Smooth muscle cell (in vitro differentiated cells): ENCODE data around the gene TET2. TPM values are rescaled to one million over a fixed set of nuclear protein-coding genes. Genes with fewer than 3 reads are reported as not detected.
A peak's percentile ranks its signal among the peaks of the same experiment; 100 is the strongest.

Experiments
- DNase-seq: peaks from one replicate; lab custom pipeline; 2025; ENCODE audit not compliant: unreplicated experiment; lab: John Stamatoyannopoulos, UW
- H2AFZ ChIP-seq: fragments of 200-600 bp; sonication (generic); 2 replicates; pipeline ENCODE4 v1.6.0; 2016; ENCODE audit warnings: antibody characterized with exemption, low read depth, mild to moderate bottlenecking
- H3F3A ChIP-seq: fragments of 200-600 bp; sonication (generic); 2 replicates; pipeline ENCODE4 v1.6.0; 2017; ENCODE audit warnings: antibody characterized with exemption, low read depth
- H3K27ac ChIP-seq: fragments of 200-600 bp; sonication (generic); 2 replicates; pipeline ENCODE4 v1.5.1; 2016; ENCODE audit warnings: low read depth, mild to moderate bottlenecking
- H3K27me3 ChIP-seq: fragments of 200-600 bp; sonication (generic); 2 replicates; pipeline ENCODE4 v1.6.1; 2016; ENCODE audit warnings: low read depth, mild to moderate bottlenecking
- H3K36me3 ChIP-seq: fragments of 200-600 bp; sonication (generic); 2 replicates; pipeline ENCODE4 v1.5.1; 2016; ENCODE audit warnings: low read depth
- H3K4me1 ChIP-seq: fragments of 200-600 bp; sonication (generic); 2 replicates; pipeline ENCODE4 v1.5.1; 2016; ENCODE audit warnings: low read depth
- H3K4me2 ChIP-seq: fragments of 200-600 bp; sonication (generic); 2 replicates; pipeline ENCODE4 v1.6.0; 2016; ENCODE audit warnings: mild to moderate bottlenecking
- H3K4me3 ChIP-seq: fragments of 200-600 bp; sonication (generic); 2 replicates; pipeline ENCODE4 v1.5.1; 2016; ENCODE audit warnings: mild to moderate bottlenecking
- H3K79me2 ChIP-seq: fragments of 200-600 bp; sonication (generic); 2 replicates; pipeline ENCODE4 v1.6.0; 2016; ENCODE audit warnings: low read depth, mild to moderate bottlenecking
- H3K9ac ChIP-seq: fragments of 200-600 bp; sonication (generic); 2 replicates; pipeline ENCODE4 v1.6.0; 2016; ENCODE audit warnings: low read depth
- H3K9me3 ChIP-seq: fragments of 200-600 bp; sonication (generic); replicated peaks from 2 replicates; pipeline ENCODE4 v1.5.1; 2016; ENCODE audit warnings: low read depth
- H4K20me1 ChIP-seq: fragments of 200-600 bp; sonication (generic); 2 replicates; pipeline ENCODE4 v1.6.0; 2016; ENCODE audit warnings: low read depth
- CTCF ChIP-seq: fragments of 200-600 bp; sonication (generic); IDR thresholded peaks from 2 replicates; pipeline ENCODE4 v1.5.1; 2017; ENCODE audit warnings: borderline replicate concordance, mild to moderate bottlenecking, antibody characterized with exemption; ENCODE audit not compliant: insufficient read depth, poor library complexity, severe bottlenecking
- WGBS: methylation state at CpG from one replicate; pipeline ENCODE4 v1.1.7; 2016; ENCODE audit warnings: low lambda C conversion rate; 5-methylcytosine and 5-hydroxymethylcytosine counted together
- polyA plus RNA-seq: library from polyadenylated mRNA; unstranded; fragments of >200 nt; fragmentation: Nextera tagmentation; extraction: Ambion mirVana; gene quantifications from 2 replicates; pipeline ENCODE4 v1.2.1, GENCODE V29; 2016
- total RNA-seq: library from RNA; depleted of rRNA; stranded (reverse); fragments of >200 nt; gene quantifications from 2 replicates; pipeline ENCODE4 v1.2.3, GENCODE V29; 2014

The TET2 gene
- total and polyA plus RNA-seq, 2 experiments from 2014 or later: 2.7 to 20.5 TPM

- H3K4me1 ChIP-seq: peaks cover 4% of the 10 kb centered on the region
- H3K9ac ChIP-seq: no peak overlapping the region
- H3F3A ChIP-seq: no peaks in the 10 kb centered on the region
- peaks cover 60% of the 10 kb centered on the region for H4K20me1 ChIP-seq
- DNase-seq: no peak
- no peaks in the 10 kb centered on the region for H3K27me3 ChIP-seq
- H3K36me3 ChIP-seq: no peaks in the 10 kb centered on the region
- no peaks in the 10 kb centered on the region for H3K9me3 ChIP-seq
- H3K4me2 ChIP-seq: no peak overlapping the region
- 82% methylated on average over 1 of the region's 1 CpG for WGBS
- no peak overlapping the region for H2AFZ ChIP-seq
- no peaks in the 10 kb centered on the region for H3K79me2 ChIP-seq
- TF ChIP-seq CTCF: no peak
- H3K27ac ChIP-seq: peak overlapping the region; percentile 30
- no peak overlapping the region for H3K4me3 ChIP-seq
Observed at GRCh38 chr4:105210916-105211315, 64.2 kb downstream of the TET2 start.

- H3K9me3 ChIP-seq: no peaks in the 10 kb centered on the region
- WGBS: 80% methylated on average over 4 of the region's 4 CpGs
- no peak overlapping the region for H3K4me3 ChIP-seq
- DNase-seq: no peak
- no peak overlapping the region for H3K27ac ChIP-seq
- H3K4me2 ChIP-seq: peak overlapping the region; percentile 8
- H3K79me2 ChIP-seq: peaks cover 12% of the 10 kb centered on the region
- H2AFZ ChIP-seq: no peak overlapping the region
- no peaks in the 10 kb centered on the region for H3K27me3 ChIP-seq
- no peaks in the 10 kb centered on the region for H3F3A ChIP-seq
- no peaks in the 10 kb centered on the region for H3K36me3 ChIP-seq
- no peaks in the 10 kb centered on the region for H3K4me1 ChIP-seq
- H3K9ac ChIP-seq: no peak overlapping the region
- TF ChIP-seq CTCF: no peak
- peaks cover 65% of the 10 kb centered on the region for H4K20me1 ChIP-seq
Observed at GRCh38 chr4:105215609-105216313, 69.1 kb downstream of the TET2 start.

- no peaks in the 10 kb centered on the region for H3K36me3 ChIP-seq
- H3K4me2 ChIP-seq: no peak overlapping the region
- H4K20me1 ChIP-seq: peaks cover 69% of the 10 kb centered on the region
- H3K79me2 ChIP-seq: peaks cover 24% of the 10 kb centered on the region
- no peaks in the 10 kb centered on the region for H3F3A ChIP-seq
- no peak overlapping the region for H2AFZ ChIP-seq
- TF ChIP-seq CTCF: no peak
- DNase-seq: no peak
- no peaks in the 10 kb centered on the region for H3K27me3 ChIP-seq
- 100% methylated on average over 1 of the region's 1 CpG for WGBS
- no peak overlapping the region for H3K9ac ChIP-seq
- no peak overlapping the region for H3K4me3 ChIP-seq
- H3K9me3 ChIP-seq: no peaks in the 10 kb centered on the region
- H3K4me1 ChIP-seq: no peaks in the 10 kb centered on the region
- no peak overlapping the region for H3K27ac ChIP-seq
Observed at GRCh38 chr4:105225500-105225899, 78.8 kb downstream of the TET2 start.

GRCh38 chr4:105227054-105227453 is 80.4 kb downstream of the TET2 start:
- no peaks in the 10 kb centered on the region for H3K27me3 ChIP-seq
- peaks cover 70% of the 10 kb centered on the region for H4K20me1 ChIP-seq
- H3K27ac ChIP-seq: no peak overlapping the region
- H3K4me1 ChIP-seq: no peaks in the 10 kb centered on the region
- H3K4me2 ChIP-seq: no peak overlapping the region
- no peak for TF ChIP-seq CTCF
- no peaks in the 10 kb centered on the region for H3F3A ChIP-seq
- H3K9ac ChIP-seq: no peak overlapping the region
- H3K36me3 ChIP-seq: no peaks in the 10 kb centered on the region
- H3K79me2 ChIP-seq: peaks cover 26% of the 10 kb centered on the region
- no peaks in the 10 kb centered on the region for H3K9me3 ChIP-seq
- no peak overlapping the region for H2AFZ ChIP-seq
- DNase-seq: no peak
- H3K4me3 ChIP-seq: no peak overlapping the region
- 94% methylated on average over 1 of the region's 1 CpG for WGBS
